ENCODE data around the gene ST6GALNAC3. TPM values are rescaled to one million over a fixed set of nuclear protein-coding genes. Genes with fewer than 3 reads are reported as not detected.
"Not testable (repeated sequence)": the region's sequence is repeated elsewhere in the genome, so short reads cannot be mapped to it uniquely, and the experiment has no call there.

The ST6GALNAC3 gene
- total RNA-seq, 1 experiment from 2014 or later: 4.8 TPM

DNA sequence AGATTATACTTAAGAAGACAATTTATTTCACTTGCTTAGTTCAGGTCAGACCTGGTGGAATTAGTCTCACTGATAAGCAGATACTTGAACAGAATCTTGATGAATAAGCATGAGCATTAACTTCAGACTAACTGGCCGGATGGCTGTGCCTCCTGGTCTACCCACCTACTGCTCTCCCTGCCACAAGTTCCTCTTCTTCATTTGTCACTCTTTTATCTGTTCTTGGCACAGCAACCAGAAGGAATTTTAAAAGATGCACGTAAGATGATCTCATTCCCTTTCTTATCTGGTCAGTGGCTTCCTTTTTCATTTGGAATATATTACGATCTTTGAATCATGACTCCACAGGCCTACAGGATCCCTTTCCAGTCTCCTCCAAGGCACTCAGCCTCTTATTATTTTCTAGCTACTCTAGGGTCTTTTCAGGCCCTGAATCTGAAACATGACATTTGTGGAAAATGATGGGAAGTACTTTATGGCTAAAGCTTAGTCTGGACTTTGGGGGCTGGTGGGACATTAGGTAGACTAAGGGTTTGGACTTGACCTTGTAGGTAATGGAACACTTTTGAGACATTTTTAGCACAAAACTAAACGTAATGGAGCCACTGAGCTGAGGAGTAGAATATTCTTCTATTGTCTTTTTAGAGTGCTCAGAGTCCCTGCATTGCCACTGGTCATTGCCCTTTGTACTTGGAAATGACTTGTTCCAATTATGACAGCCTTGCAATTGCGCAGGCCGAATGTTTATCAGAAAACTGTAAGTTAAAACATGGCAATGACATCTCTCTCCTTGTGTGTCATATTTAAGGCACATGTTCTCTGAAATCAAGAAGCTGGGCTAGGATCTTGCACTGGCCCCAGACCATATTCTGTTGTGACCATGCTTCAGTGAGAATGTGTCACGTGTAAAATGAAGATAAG, 16.0 kb downstream of the ST6GALNAC3 start:
- no peaks in the 10 kb centered on the region for H4K20me1 ChIP-seq (ENCODE audit: insufficient read depth, low read depth, low read length)
- no peaks in the 10 kb centered on the region for H3K9me3 ChIP-seq (ENCODE audit: low read length)
- no peak overlapping the region for H2AFZ ChIP-seq (ENCODE audit: low read length)
- no peaks in the 10 kb centered on the region for H3K9me2 ChIP-seq (replicated peaks; ENCODE audit: insufficient read depth, low read length)
- H3K4me3 ChIP-seq (ENCODE audit: low read length): no peak overlapping the region
- H3K27me3 ChIP-seq (ENCODE audit: low read length): no peaks in the 10 kb centered on the region
- H3K9ac ChIP-seq (ENCODE audit: low read length): no peak overlapping the region
- no peak overlapping the region for H3K27ac ChIP-seq (ENCODE audit: low read length)
- no peak overlapping the region for H3K4me2 ChIP-seq (ENCODE audit: low read depth, low read length, poor library complexity, severe bottlenecking)
- no peaks in the 10 kb centered on the region for H3K36me3 ChIP-seq (ENCODE audit: insufficient read depth, low read length)
- no peak for DNase-seq
- H3K4me1 ChIP-seq (ENCODE audit: low read length): no peaks in the 10 kb centered on the region
- no peaks in the 10 kb centered on the region for H3K79me2 ChIP-seq (ENCODE audit: low read length)

GRCh38 chr1:76092812-76093211, 18.3 kb downstream of the ST6GALNAC3 start:
- Histone ChIP-seq H3K27ac (ENCODE audit: low read length) (no peak overlapping the region), H3K27me3 (ENCODE audit: low read length) (no peaks in the 10 kb centered on the region), H3K36me3 (ENCODE audit: insufficient read depth, low read length) (no peaks in the 10 kb centered on the region), H4K20me1 (ENCODE audit: insufficient read depth, low read depth, low read length) (no peaks in the 10 kb centered on the region), H3K79me2 (ENCODE audit: low read length) (no peaks in the 10 kb centered on the region), H3K9ac (ENCODE audit: low read length) (no peak overlapping the region), H3K4me3 (ENCODE audit: low read length) (no peak overlapping the region), H2AFZ (ENCODE audit: low read length) (no peak overlapping the region), H3K9me2 (replicated peaks; ENCODE audit: insufficient read depth, low read length) (no peaks in the 10 kb centered on the region), H3K9me3 (ENCODE audit: low read length) (no peaks in the 10 kb centered on the region), H3K4me1 (ENCODE audit: low read length) (no peaks in the 10 kb centered on the region), H3K4me2 (ENCODE audit: low read depth, low read length, poor library complexity, severe bottlenecking) (no peak overlapping the region)
- no peak for DNase-seq

DNA sequence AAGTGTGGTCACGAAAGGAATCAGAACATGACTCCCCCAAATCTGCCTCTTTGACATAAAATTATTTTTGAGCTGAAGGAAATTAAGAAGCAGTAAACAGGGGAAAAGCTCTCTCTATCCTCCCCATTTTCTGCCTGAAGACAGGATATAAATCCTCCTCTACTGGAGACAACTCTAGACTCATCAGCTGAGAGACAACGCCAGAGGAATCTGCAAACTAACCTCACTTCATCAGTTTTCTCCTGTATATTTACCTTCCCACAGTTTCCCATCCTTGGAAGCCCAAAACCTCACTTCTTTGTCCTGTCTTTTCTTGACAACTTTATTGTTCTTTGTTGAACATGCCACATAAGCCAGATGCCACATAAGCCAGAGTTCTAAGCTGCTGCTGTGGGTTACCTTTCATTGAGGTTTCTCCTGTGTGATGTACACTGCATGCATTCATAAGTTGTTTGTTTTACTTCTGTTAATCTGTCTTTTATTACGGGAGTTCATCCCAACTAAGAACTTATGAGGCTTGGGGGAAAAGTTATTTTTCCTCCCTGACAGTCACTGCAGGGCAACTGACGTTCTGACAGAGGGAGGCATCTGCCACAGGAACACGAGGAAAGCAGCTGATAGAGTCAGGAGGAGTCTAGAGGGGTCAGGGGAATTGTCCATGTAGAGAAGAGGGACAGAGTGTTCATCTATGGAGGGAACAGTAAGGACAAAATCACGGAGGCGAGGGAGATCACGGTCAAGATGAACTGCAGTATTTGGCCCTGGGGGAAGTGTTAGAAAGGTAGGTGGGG, 19.2 kb downstream of the ST6GALNAC3 start:
- no peaks in the 10 kb centered on the region for H3K79me2 ChIP-seq (ENCODE audit: low read length)
- no peak overlapping the region for H3K27ac ChIP-seq (ENCODE audit: low read length)
- no peak overlapping the region for H2AFZ ChIP-seq (ENCODE audit: low read length)
- H3K27me3 ChIP-seq (ENCODE audit: low read length): no peaks in the 10 kb centered on the region
- H3K4me2 ChIP-seq (ENCODE audit: low read depth, low read length, poor library complexity, severe bottlenecking): no peak overlapping the region
- H4K20me1 ChIP-seq (ENCODE audit: insufficient read depth, low read depth, low read length): no peaks in the 10 kb centered on the region
- DNase-seq: no peak
- H3K9me2 ChIP-seq (replicated peaks; ENCODE audit: insufficient read depth, low read length): no peaks in the 10 kb centered on the region
- no peak overlapping the region for H3K9ac ChIP-seq (ENCODE audit: low read length)
- H3K36me3 ChIP-seq (ENCODE audit: insufficient read depth, low read length): no peaks in the 10 kb centered on the region
- H3K4me1 ChIP-seq (ENCODE audit: low read length): no peaks in the 10 kb centered on the region
- no peaks in the 10 kb centered on the region for H3K9me3 ChIP-seq (ENCODE audit: low read length)
- H3K4me3 ChIP-seq (ENCODE audit: low read length): no peak overlapping the region

DNA sequence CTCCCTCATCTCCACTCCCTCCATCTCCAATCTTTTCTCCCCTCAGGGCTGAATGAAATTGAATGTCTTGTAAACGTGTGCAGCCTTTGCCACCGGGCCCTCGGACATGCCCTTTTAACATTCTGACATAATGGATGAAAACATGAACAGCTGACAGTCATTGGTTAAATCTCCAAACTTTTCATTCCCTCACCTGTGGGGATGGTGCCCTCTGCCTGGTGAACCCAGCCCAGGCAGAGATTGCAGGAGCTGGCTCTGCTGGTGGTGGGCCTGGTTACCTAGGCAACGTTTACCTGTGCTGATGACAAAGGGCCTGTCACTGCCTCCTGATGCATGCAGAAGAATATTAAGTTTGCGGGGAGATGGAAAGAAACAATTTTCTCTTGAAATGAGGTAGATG, 21.3 kb downstream of the ST6GALNAC3 start:
- no peaks in the 10 kb centered on the region for H3K9me3 ChIP-seq (ENCODE audit: low read length)
- H3K9me2 ChIP-seq (replicated peaks; ENCODE audit: insufficient read depth, low read length): no peaks in the 10 kb centered on the region
- H3K4me3 ChIP-seq (ENCODE audit: low read length): no peak overlapping the region
- H3K27me3 ChIP-seq (ENCODE audit: low read length): no peaks in the 10 kb centered on the region
- H2AFZ ChIP-seq (ENCODE audit: low read length): no peak overlapping the region
- DNase-seq: no peak
- H3K4me2 ChIP-seq (ENCODE audit: low read depth, low read length, poor library complexity, severe bottlenecking): no peak overlapping the region
- no peaks in the 10 kb centered on the region for H4K20me1 ChIP-seq (ENCODE audit: insufficient read depth, low read depth, low read length)
- no peak overlapping the region for H3K9ac ChIP-seq (ENCODE audit: low read length)
- H3K36me3 ChIP-seq (ENCODE audit: insufficient read depth, low read length): no peaks in the 10 kb centered on the region
- no peaks in the 10 kb centered on the region for H3K4me1 ChIP-seq (ENCODE audit: low read length)
- H3K27ac ChIP-seq (ENCODE audit: low read length): no peak overlapping the region
- H3K79me2 ChIP-seq (ENCODE audit: low read length): no peaks in the 10 kb centered on the region

- not testable (repeated sequence) for H3K27me3 ChIP-seq (ENCODE audit: low read length); H4K20me1 ChIP-seq (ENCODE audit: insufficient read depth, low read depth, low read length); DNase-seq; H3K9me3 ChIP-seq (ENCODE audit: low read length); H3K4me1 ChIP-seq (ENCODE audit: low read length); H3K27ac ChIP-seq (ENCODE audit: low read length); H3K79me2 ChIP-seq (ENCODE audit: low read length); H2AFZ ChIP-seq (ENCODE audit: low read length); H3K36me3 ChIP-seq (ENCODE audit: insufficient read depth, low read length); H3K9ac ChIP-seq (ENCODE audit: low read length); H3K4me3 ChIP-seq (ENCODE audit: low read length); H3K4me2 ChIP-seq (ENCODE audit: low read depth, low read length, poor library complexity, severe bottlenecking); H3K9me2 ChIP-seq (replicated peaks; ENCODE audit: insufficient read depth, low read length)
These were observed 22.5 kb downstream of the ST6GALNAC3 start for GRCh38 chr1:76097064-76097463.

DNA sequence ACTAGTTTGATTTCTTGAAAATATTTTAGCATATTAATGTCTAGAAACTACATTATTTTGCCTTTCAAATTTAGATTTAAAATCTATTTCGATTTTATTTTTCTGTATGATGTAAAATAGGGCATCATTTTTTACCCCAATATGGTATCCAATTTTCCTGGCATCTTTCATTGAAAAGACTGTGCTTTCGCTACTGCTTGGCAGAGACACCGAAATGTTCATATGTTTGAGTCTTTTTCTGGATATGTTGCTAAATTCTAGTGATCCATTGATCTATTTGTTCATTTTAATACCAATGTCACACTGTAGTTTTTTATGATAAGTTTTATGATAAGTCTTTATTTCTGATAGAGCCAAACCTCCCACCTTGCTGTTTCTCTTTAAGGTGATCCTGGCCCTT, 24.3 kb downstream of the ST6GALNAC3 start:
- no peaks in the 10 kb centered on the region for H3K79me2 ChIP-seq (ENCODE audit: low read length)
- no peaks in the 10 kb centered on the region for H3K9me3 ChIP-seq (ENCODE audit: low read length)
- no peak overlapping the region for H3K9ac ChIP-seq (ENCODE audit: low read length)
- no peaks in the 10 kb centered on the region for H3K9me2 ChIP-seq (replicated peaks; ENCODE audit: insufficient read depth, low read length)
- no peaks in the 10 kb centered on the region for H3K36me3 ChIP-seq (ENCODE audit: insufficient read depth, low read length)
- no peaks in the 10 kb centered on the region; the same call in 1 of the 2 replicates for H3K27me3 ChIP-seq (ENCODE audit: low read length)
- no peak overlapping the region for H3K27ac ChIP-seq (ENCODE audit: low read length)
- H3K4me3 ChIP-seq (ENCODE audit: low read length): no peak overlapping the region
- no peak overlapping the region for H2AFZ ChIP-seq (ENCODE audit: low read length)
- no peaks in the 10 kb centered on the region for H3K4me1 ChIP-seq (ENCODE audit: low read length)
- DNase-seq: no peak
- H4K20me1 ChIP-seq (ENCODE audit: insufficient read depth, low read depth, low read length): no peaks in the 10 kb centered on the region
- H3K4me2 ChIP-seq (ENCODE audit: low read depth, low read length, poor library complexity, severe bottlenecking): no peak overlapping the region

- H3K36me3 ChIP-seq (ENCODE audit: insufficient read depth, low read length): no peaks in the 10 kb centered on the region
- H3K27ac ChIP-seq (ENCODE audit: low read length): no peak overlapping the region
- no peaks in the 10 kb centered on the region for H4K20me1 ChIP-seq (ENCODE audit: insufficient read depth, low read depth, low read length)
- no peaks in the 10 kb centered on the region for H3K4me1 ChIP-seq (ENCODE audit: low read length)
- H3K9me2 ChIP-seq (replicated peaks; ENCODE audit: insufficient read depth, low read length): no peaks in the 10 kb centered on the region
- H3K79me2 ChIP-seq (ENCODE audit: low read length): no peaks in the 10 kb centered on the region
- no peaks in the 10 kb centered on the region for H3K9me3 ChIP-seq (ENCODE audit: low read length)
- no peak overlapping the region for H3K9ac ChIP-seq (ENCODE audit: low read length)
- H2AFZ ChIP-seq (ENCODE audit: low read length): no peak overlapping the region
- no peaks in the 10 kb centered on the region; the same call in 1 of the 2 replicates for H3K27me3 ChIP-seq (ENCODE audit: low read length)
- H3K4me2 ChIP-seq (ENCODE audit: low read depth, low read length, poor library complexity, severe bottlenecking): no peak overlapping the region
- H3K4me3 ChIP-seq (ENCODE audit: low read length): no peak overlapping the region
- no peak for DNase-seq
These were observed 27.0 kb downstream of the ST6GALNAC3 start for GRCh38 chr1:76101548-76101947.

- no peak overlapping the region for H2AFZ ChIP-seq (ENCODE audit: low read length)
- H3K79me2 ChIP-seq (ENCODE audit: low read length): no peaks in the 10 kb centered on the region
- H3K9ac ChIP-seq (ENCODE audit: low read length): no peak overlapping the region
These were observed 27.5 kb downstream of the ST6GALNAC3 start for GRCh38 chr1:76102046-76102445.

More at GRCh38 chr1:76102046-76102445, 27.5 kb downstream of the ST6GALNAC3 start:
- no peaks in the 10 kb centered on the region for H3K4me1 ChIP-seq (ENCODE audit: low read length)
- DNase-seq: no peak
- no peak overlapping the region for H3K4me3 ChIP-seq (ENCODE audit: low read length)
- H3K36me3 ChIP-seq (ENCODE audit: insufficient read depth, low read length): no peaks in the 10 kb centered on the region
- H3K9me2 ChIP-seq (replicated peaks; ENCODE audit: insufficient read depth, low read length): no peaks in the 10 kb centered on the region
- H3K9me3 ChIP-seq (ENCODE audit: low read length): no peaks in the 10 kb centered on the region
- H3K27ac ChIP-seq (ENCODE audit: low read length): no peak overlapping the region
- no peaks in the 10 kb centered on the region for H4K20me1 ChIP-seq (ENCODE audit: insufficient read depth, low read depth, low read length)
- no peak overlapping the region for H3K4me2 ChIP-seq (ENCODE audit: low read depth, low read length, poor library complexity, severe bottlenecking)
- no peaks in the 10 kb centered on the region; the same call in 1 of the 2 replicates for H3K27me3 ChIP-seq (ENCODE audit: low read length)
